Colonic mucosa (tissue), 4 donors: ENCODE measurements around the gene RFC2. TPM values are rescaled to one million over a fixed set of nuclear protein-coding genes. Genes with fewer than 3 reads are reported as not detected.

Source experiments
- DNase-seq: peaks from one replicate; pipeline ENCODE4 v3.0.0-alpha.2; 2020
- H3K27ac ChIP-seq: fragments of 200-600 bp; one replicate; pipeline ENCODE4 v1.8.0; 2021
- H3K27me3 ChIP-seq: fragments of 200-600 bp; one replicate; pipeline ENCODE4 v1.8.0; 2021
- H3K36me3 ChIP-seq: fragments of 200-600 bp; one replicate; pipeline ENCODE4 v1.8.0; 2021
- H3K4me1 ChIP-seq: fragments of 200-600 bp; one replicate; pipeline ENCODE4 v1.8.0; 2021; ENCODE audit warnings: mild to moderate bottlenecking
- H3K4me3 ChIP-seq: fragments of 200-600 bp; one replicate; pipeline ENCODE4 v1.8.0; 2021
- H3K9ac ChIP-seq, 2 donors: one replicate each; pipeline ENCODE4 v1.7.0; 2013; ENCODE audit warnings: control low read depth in 2 of 2, low read depth in 2 of 2, low read length in 2 of 2
- H3K9me3 ChIP-seq: fragments of 200-600 bp; one replicate; pipeline ENCODE4 v1.8.0; 2021
- intact Hi-C: fragments of 100-400 bp; cut with DNase I; formaldehyde crosslinking; loops from one replicate; pipeline ENCODE4 v1.14.1; 2022
- total RNA-seq, 2 donors: library from RNA; stranded (reverse); fragmentation: NEBNext Ultra II Directional in 1 of 2; extraction: Animal tissue kit (Norgen Biotek cat#: 25700) in 1 of 2; gene quantifications; one replicate each; pipeline ENCODE4 v1.2.1, GENCODE V29; 2021
- TF ChIP-seq, protein P1 (sequence below): fragments of 200-600 bp; IDR thresholded peaks from one replicate; pipeline ENCODE4 v1.8.0; 2022; ENCODE audit warnings: antibody characterized with exemption, mild to moderate bottlenecking
- donor health status: healthy.
- donor health status: DM: no; HTN: no; CAD: no.
- donor health status: DM: no; HTN: no; CAD: no.

The RFC2 gene
- total RNA-seq, 2 donors from 2014 or later: 18.5 to 43.8 TPM

GRCh38 chr7:74287303-74288033 is 33.3 kb upstream of the RFC2 start:
- peaks cover 17% of the 10 kb centered on the region for H3K4me1 ChIP-seq
- DNase-seq: peak; percentile 83

DNA sequence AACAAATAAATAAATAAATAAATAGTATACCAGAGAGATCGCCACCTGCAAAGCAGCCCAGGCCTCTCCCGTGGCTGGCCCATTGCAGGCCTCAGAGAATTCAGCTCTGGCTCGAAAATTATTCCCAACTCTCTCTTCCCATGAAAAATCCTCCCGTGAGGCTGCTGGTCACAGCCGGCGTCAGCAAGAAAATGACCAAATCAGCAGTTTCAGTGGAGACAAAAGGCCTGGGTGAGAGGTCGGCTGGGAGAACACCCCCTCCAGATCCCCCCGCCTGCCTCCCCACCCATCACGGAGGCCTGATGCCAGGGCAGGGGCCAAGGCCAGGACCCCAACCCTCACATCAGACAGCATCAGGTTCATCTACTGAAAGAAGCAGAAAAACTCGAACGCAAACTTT is 31.9 kb upstream of the RFC2 start:
- Histone ChIP-seq H3K27ac (no peak overlapping the region), H3K9ac (peak overlapping the region in 1 of 2 donors; percentile 61), H3K36me3 (no peaks in the 10 kb centered on the region), H3K27me3 (no peaks in the 10 kb centered on the region), H3K4me1 (peaks cover 17% of the 10 kb centered on the region), H3K4me3 (no peak overlapping the region), H3K9me3 (no peaks in the 10 kb centered on the region)
- no peak for DNase-seq
- TF ChIP-seq, protein P1, sequence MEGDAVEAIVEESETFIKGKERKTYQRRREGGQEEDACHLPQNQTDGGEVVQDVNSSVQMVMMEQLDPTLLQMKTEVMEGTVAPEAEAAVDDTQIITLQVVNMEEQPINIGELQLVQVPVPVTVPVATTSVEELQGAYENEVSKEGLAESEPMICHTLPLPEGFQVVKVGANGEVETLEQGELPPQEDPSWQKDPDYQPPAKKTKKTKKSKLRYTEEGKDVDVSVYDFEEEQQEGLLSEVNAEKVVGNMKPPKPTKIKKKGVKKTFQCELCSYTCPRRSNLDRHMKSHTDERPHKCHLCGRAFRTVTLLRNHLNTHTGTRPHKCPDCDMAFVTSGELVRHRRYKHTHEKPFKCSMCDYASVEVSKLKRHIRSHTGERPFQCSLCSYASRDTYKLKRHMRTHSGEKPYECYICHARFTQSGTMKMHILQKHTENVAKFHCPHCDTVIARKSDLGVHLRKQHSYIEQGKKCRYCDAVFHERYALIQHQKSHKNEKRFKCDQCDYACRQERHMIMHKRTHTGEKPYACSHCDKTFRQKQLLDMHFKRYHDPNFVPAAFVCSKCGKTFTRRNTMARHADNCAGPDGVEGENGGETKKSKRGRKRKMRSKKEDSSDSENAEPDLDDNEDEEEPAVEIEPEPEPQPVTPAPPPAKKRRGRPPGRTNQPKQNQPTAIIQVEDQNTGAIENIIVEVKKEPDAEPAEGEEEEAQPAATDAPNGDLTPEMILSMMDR: no peak
- intact Hi-C loops: no loop called here

More at GRCh38 chr7:74287303-74288033, 33.3 kb upstream of the RFC2 start:
- Histone ChIP-seq H3K27ac (peak overlapping the region; percentile 79), H3K36me3 (no peaks in the 10 kb centered on the region), H3K27me3 (no peaks in the 10 kb centered on the region), H3K4me3 (no peak overlapping the region), H3K9ac (peak overlapping the region; percentile 54 to 87), H3K9me3 (no peaks in the 10 kb centered on the region)
- intact Hi-C loops: no loop called here
- TF ChIP-seq, protein P1: no peak

- Histone ChIP-seq H3K4me1 (peaks cover 9% of the 10 kb centered on the region), H3K27ac (peak overlapping the region; percentile 79), H3K36me3 (no peaks in the 10 kb centered on the region), H3K9ac (peak overlapping the region in 1 of 2 donors; percentile 3), H3K9me3 (no peaks in the 10 kb centered on the region), H3K4me3 (no peak overlapping the region), H3K27me3 (no peaks in the 10 kb centered on the region)
- TF ChIP-seq, protein P1: no peak
- DNase-seq: peak; percentile 91
- intact Hi-C loops: no loop called here
Measured at GRCh38 chr7:74284781-74285259, 30.6 kb upstream of the RFC2 start.

DNA sequence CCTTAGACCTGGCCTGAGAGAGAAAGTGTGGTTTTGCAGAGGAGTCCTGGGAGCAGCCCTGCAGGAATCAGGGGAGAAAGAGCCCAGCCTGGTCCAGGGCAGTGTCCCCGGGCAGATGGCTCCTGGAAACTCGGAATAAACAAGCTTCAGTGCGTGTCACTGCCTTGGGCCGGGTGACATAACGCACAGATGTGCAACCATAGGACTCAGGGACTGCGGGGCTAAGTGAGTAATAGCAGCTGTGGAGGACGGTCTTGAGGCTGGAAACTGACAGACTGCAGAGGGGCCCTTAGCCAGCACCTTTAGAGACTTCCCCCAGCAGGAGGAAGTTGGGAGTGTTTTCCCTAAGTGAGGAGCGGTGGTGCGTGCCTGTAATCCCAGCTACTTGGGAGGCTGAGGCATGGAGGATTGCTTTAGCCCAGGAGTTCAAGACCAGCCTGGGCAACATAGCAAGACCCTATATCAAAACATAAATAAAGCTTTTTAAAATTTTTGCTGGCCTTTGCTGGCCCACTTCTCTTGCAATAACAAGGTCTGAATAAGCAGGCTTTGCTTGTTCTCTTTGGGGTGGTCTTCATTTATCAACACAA is 29.8 kb upstream of the RFC2 start:
- Histone ChIP-seq H3K27me3 (no peaks in the 10 kb centered on the region), H3K9me3 (no peaks in the 10 kb centered on the region), H3K4me1 (peaks cover 14% of the 10 kb centered on the region), H3K9ac (peak overlapping the region; percentile 3 to 24), H3K36me3 (no peaks in the 10 kb centered on the region), H3K4me3 (no peak overlapping the region), H3K27ac (peak overlapping the region; percentile 79)
- DNase-seq: no peak
- intact Hi-C loops: no loop called here
- TF ChIP-seq, protein P1: no peak

DNA sequence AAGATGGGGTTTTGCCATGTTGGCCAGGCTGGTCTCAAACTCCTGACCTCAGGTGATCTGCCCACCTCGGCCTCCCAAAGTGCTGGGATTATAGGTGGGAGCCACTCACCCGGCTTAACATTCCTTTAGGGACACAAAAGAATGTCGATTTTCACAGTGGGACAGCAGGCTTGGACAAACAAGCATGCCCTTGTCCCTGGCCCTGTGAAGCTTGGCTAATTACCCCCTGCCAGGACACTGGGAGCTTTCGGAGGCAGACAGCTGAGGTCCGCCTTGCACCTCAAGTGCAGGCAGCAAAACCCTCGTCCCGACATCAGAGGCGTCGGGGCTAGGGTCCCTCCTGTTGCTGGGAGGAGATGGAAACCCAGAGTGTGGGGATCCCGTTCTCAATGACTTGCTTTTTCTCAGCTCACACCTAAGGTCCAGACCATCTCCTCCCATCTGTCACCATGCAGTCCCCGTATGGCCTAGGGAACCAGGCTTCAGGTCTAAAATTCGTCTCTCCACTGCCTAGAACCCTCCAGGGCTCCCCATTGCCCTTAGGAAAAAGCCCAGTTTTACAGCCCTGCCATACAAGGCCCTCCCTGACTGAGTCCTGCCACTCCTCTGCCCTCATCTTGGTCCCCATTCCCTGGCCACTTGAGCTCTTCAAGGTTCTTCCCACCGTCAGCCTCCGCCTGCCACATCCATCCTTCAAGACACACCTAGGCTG is 28.7 kb upstream of the RFC2 start:
- peaks cover 9% of the 10 kb centered on the region for H3K4me1 ChIP-seq
- DNase-seq: no peak

More for the DNA sequence above, 28.7 kb upstream of the RFC2 start:
- Histone ChIP-seq H3K36me3 (no peaks in the 10 kb centered on the region), H3K9me3 (no peaks in the 10 kb centered on the region), H3K27me3 (no peaks in the 10 kb centered on the region), H3K27ac (no peak overlapping the region), H3K4me3 (no peak overlapping the region), H3K9ac (peak overlapping the region in 1 of 2 donors; percentile 12)
- TF ChIP-seq, protein P1: no peak
- intact Hi-C loops: no loop called here
